HEK293 (cell line): ENCODE measurements around the gene POMP.

Source experiments
- CTCF ChIA-PET: fragments of 350-600 bp; formaldehyde crosslinking; extraction: SDS; loops from one replicate; lab custom pipeline; 2021; ENCODE audit warnings: antibody characterized with exemption; lab: Yijun Ruan, JAX
- POLR2A ChIA-PET: fragments of 300-600 bp; formaldehyde crosslinking; extraction: SDS; loops from one replicate; lab custom pipeline; 2020; ENCODE audit warnings: antibody characterized with exemption, inconsistent platforms; lab: Yijun Ruan, JAX
- H3K27ac ChIP-seq: fragments of 200-500 bp; sonication (Bioruptor generic); 2 replicates; pipeline ENCODE4 v1.5.1; 2014; ENCODE audit warnings: low read depth, low read length, control low read depth, inconsistent platforms; ENCODE audit errors: extremely low read depth
- H3K36me3 ChIP-seq, 2 experiments: fragments of 200-500 bp in 1 of 2; sonication (Bioruptor generic) in 1 of 2; 1 replicate in 1 of 2; 2 replicates in 1 of 2; pipeline ENCODE4 v1.5.1; 2014 to 2017; ENCODE audit warnings: inconsistent platforms in 2 of 2, low read length in 2 of 2; ENCODE audit not compliant: control insufficient read depth in 2 of 2, insufficient read depth in 1 of 2
- H3K4me1 ChIP-seq: fragments of 200-500 bp; sonication (Bioruptor generic); 2 replicates; pipeline ENCODE4 v1.5.1; 2014; ENCODE audit warnings: mild to moderate bottlenecking, low read length, inconsistent platforms; ENCODE audit not compliant: control insufficient read depth, insufficient read depth
- H3K4me3 ChIP-seq: 2 replicates; pipeline ENCODE4 v1.5.1; 2011; ENCODE audit warnings: low read depth, mild to moderate bottlenecking, control low read depth, low read length, moderate library complexity
- H3K9me3 ChIP-seq: fragments of 200-500 bp; sonication (Bioruptor generic); 2 replicates; pipeline ENCODE4 v1.5.1; 2014; ENCODE audit warnings: low read depth, low read length, inconsistent platforms; ENCODE audit not compliant: control insufficient read depth, insufficient read depth
- GLI4 ChIP-seq: fragments of 450-650 bp; formaldehyde crosslinking; IDR thresholded peaks from 2 replicates; pipeline ENCODE4 v1.5.1; 2016; ENCODE audit warnings: missing biosample characterization, missing genetic modification characterization
- IKZF3 ChIP-seq: fragments of 450-650 bp; IDR thresholded peaks from 2 replicates; pipeline ENCODE4 v1.5.0; 2018; ENCODE audit warnings: missing biosample characterization, mild to moderate bottlenecking, missing genetic modification characterization, moderate library complexity
- REPIN1 ChIP-seq: fragments of 450-650 bp; formaldehyde crosslinking; IDR thresholded peaks from 2 replicates; pipeline ENCODE4 v1.5.1; 2017; ENCODE audit warnings: missing biosample characterization, missing genetic modification characterization, low read depth
- SALL2 ChIP-seq: fragments of 450-650 bp; formaldehyde crosslinking; IDR thresholded peaks from 2 replicates; pipeline ENCODE4 v1.5.0; 2017; ENCODE audit warnings: missing biosample characterization, mild to moderate bottlenecking, missing genetic modification characterization, borderline replicate concordance
- SCRT2 ChIP-seq: fragments of 450-650 bp; formaldehyde crosslinking; IDR thresholded peaks from 2 replicates; pipeline ENCODE4 v1.5.1; 2016; ENCODE audit warnings: missing biosample characterization, missing genetic modification characterization
- ZNF132 ChIP-seq: fragments of 450-650 bp; formaldehyde crosslinking; IDR thresholded peaks from 2 replicates; pipeline ENCODE4 v1.5.1; 2017; ENCODE audit warnings: missing biosample characterization, missing genetic modification characterization, borderline replicate concordance
- ZNF184 ChIP-seq: fragments of 450-650 bp; IDR thresholded peaks from 2 replicates; pipeline ENCODE4 v1.5.1; 2018; ENCODE audit warnings: missing biosample characterization, mild to moderate bottlenecking, missing genetic modification characterization
- ZNF423 ChIP-seq: fragments of 450-650 bp; formaldehyde crosslinking; IDR thresholded peaks from 2 replicates; pipeline ENCODE4 v1.5.1; 2016; ENCODE audit warnings: missing biosample characterization, missing genetic modification characterization
- ZNF48 ChIP-seq: fragments of 450-650 bp; formaldehyde crosslinking; IDR thresholded peaks from 2 replicates; pipeline ENCODE4 v1.5.1; 2016; ENCODE audit warnings: missing biosample characterization, missing genetic modification characterization
- ZNF510 ChIP-seq: fragments of 450-650 bp; formaldehyde crosslinking; IDR thresholded peaks from 2 replicates; pipeline ENCODE4 v1.5.1; 2018; ENCODE audit warnings: mild to moderate bottlenecking, missing genetic modification characterization, missing biosample characterization; ENCODE audit not compliant: insufficient replicate concordance
- ZNF585B ChIP-seq: fragments of 450-650 bp; formaldehyde crosslinking; IDR thresholded peaks from 2 replicates; pipeline ENCODE4 v1.5.1; 2016; ENCODE audit warnings: missing biosample characterization, missing genetic modification characterization
- ZNF664 ChIP-seq: fragments of 450-650 bp; formaldehyde crosslinking; IDR thresholded peaks from 2 replicates; pipeline ENCODE4 v1.5.1; 2016; ENCODE audit warnings: missing biosample characterization, missing genetic modification characterization
- ZNF777 ChIP-seq: fragments of 450-650 bp; formaldehyde crosslinking; IDR thresholded peaks from 2 replicates; pipeline ENCODE4 v1.5.1; 2017; ENCODE audit warnings: missing biosample characterization, missing genetic modification characterization, borderline replicate concordance
- TF ChIP-seq, protein P1 (sequence below): fragments of 450-650 bp; formaldehyde crosslinking; IDR thresholded peaks from 2 replicates; pipeline ENCODE4 v1.5.1; 2017; ENCODE audit warnings: missing biosample characterization, missing genetic modification characterization
- TF ChIP-seq, protein P2 (sequence below): fragments of 450-650 bp; formaldehyde crosslinking; IDR thresholded peaks from 2 replicates; pipeline ENCODE4 v1.5.1; 2016; ENCODE audit warnings: missing biosample characterization, missing genetic modification characterization, borderline replicate concordance
- TF ChIP-seq, protein P3 (sequence below): IDR thresholded peaks from 2 replicates; pipeline ENCODE4 v1.6.1; 2011; ENCODE audit warnings: mild to moderate bottlenecking, low read depth, low read length, borderline replicate concordance
- TF ChIP-seq, protein P4 (sequence below): fragments of 450-650 bp; formaldehyde crosslinking; IDR thresholded peaks from 2 replicates; pipeline ENCODE4 v1.5.1; 2016; ENCODE audit warnings: missing biosample characterization, missing genetic modification characterization

Gene POMP

DNA sequence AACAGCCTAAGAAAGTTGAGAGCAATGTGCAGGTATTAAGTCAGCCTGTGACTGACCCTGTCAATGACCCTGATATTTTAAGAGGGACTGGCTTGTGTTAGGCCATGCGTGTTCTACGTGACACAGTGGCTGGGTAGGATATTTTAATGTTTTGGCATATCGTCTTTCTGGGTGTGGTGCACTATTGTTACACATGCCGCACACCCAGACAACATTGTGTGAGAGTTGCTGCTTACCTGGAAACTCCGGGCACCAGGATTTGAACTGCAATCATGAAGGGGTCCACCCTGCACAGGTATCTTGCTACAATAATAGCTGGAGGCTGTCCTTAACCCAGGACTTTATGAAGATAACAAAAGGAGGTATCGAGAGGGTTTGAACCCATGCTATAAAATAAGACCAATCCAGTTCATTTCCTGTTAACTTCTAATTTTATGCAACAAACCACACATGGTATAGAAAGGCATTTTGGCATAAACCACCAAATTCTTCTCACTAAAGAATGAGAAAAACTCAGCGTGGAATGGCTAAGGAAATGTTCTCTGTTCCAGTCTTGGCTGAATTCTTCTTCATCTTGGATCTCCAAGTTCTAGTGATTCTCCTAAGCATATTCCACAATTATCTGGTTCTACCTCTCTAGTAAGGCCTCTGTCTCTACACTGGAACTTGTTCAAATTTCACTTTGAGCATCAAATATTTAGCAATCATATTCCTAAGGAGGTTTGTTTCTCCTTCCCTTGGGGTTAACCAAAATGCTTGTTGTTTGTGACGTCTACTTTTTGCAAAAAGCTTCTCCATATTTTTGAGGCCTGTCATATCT lies 38.7 kb upstream of the POMP start:
- TF ChIP-seq ZNF777 (tag by site-specific recombination) = no peak
- TF ChIP-seq, protein P1, sequence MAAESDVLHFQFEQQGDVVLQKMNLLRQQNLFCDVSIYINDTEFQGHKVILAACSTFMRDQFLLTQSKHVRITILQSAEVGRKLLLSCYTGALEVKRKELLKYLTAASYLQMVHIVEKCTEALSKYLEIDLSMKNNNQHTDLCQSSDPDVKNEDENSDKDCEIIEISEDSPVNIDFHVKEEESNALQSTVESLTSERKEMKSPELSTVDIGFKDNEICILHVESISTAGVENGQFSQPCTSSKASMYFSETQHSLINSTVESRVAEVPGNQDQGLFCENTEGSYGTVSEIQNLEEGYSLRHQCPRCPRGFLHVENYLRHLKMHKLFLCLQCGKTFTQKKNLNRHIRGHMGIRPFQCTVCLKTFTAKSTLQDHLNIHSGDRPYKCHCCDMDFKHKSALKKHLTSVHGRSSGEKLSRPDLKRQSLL (tag by site-specific recombination) = no peak
- no peak for TF ChIP-seq GLI4 (tag by site-specific recombination)
- H3K9me3 ChIP-seq = no peaks in the 10 kb centered on the region
- no peaks in the 10 kb centered on the region for H3K36me3 ChIP-seq
- no peak overlapping the region for H3K27ac ChIP-seq
- no peak overlapping the region for H3K4me3 ChIP-seq
- CTCF ChIA-PET = no interaction called here
- POLR2A ChIA-PET = no interaction called here
- no peaks in the 10 kb centered on the region for H3K4me1 ChIP-seq

DNA sequence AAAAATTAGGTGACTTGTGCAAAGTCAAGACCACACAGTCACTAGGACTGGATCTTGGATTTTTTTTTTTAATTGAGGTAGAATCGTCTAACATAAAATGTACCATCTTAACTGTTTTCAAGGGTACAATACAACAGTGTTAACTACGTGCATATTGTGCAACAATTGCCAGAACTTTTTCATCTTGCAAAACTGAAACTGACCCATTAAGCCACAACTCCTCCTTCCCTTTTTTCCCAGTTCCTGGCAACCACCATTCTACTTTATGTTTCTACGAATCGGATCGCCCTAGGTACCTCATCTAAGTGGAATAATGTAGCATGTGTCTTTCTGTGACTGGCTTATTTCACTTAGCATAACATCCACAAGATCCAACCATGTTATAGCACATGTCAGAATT lies 37.5 kb upstream of the POMP start:
- POLR2A ChIA-PET = interaction anchor here (0.6 kb wide), 1 partner anchor 26 kb away, joined by 3 read pairs; no protein-coding TSS in a partner anchor
- TF ChIP-seq ZNF48 (tag by site-specific recombination) (no peak), ZNF132 (tag by site-specific recombination) (no peak), REPIN1 (no peak), ZNF585B (no peak), ZNF184 (tag by site-specific recombination) (no peak), IKZF3 (tag by site-specific recombination) (no peak), SCRT2 (no peak), ZNF664 (tag by site-specific recombination) (no peak), ZNF510 (tag by site-specific recombination) (no peak), SALL2 (tag by site-specific recombination) (no peak), ZNF423 (no peak)
- TF ChIP-seq, protein P2, sequence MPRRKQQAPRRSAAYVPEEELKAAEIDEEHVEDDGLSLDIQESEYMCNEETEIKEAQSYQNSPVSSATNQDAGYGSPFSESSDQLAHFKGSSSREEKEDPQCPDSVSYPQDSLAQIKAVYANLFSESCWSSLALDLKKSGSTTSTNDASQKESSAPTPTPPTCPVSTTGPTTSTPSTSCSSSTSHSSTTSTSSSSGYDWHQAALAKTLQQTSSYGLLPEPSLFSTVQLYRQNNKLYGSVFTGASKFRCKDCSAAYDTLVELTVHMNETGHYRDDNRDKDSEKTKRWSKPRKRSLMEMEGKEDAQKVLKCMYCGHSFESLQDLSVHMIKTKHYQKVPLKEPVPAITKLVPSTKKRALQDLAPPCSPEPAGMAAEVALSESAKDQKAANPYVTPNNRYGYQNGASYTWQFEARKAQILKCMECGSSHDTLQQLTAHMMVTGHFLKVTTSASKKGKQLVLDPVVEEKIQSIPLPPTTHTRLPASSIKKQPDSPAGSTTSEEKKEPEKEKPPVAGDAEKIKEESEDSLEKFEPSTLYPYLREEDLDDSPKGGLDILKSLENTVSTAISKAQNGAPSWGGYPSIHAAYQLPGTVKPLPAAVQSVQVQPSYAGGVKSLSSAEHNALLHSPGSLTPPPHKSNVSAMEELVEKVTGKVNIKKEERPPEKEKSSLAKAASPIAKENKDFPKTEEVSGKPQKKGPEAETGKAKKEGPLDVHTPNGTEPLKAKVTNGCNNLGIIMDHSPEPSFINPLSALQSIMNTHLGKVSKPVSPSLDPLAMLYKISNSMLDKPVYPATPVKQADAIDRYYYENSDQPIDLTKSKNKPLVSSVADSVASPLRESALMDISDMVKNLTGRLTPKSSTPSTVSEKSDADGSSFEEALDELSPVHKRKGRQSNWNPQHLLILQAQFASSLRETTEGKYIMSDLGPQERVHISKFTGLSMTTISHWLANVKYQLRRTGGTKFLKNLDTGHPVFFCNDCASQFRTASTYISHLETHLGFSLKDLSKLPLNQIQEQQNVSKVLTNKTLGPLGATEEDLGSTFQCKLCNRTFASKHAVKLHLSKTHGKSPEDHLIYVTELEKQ (tag by site-specific recombination) = no peak
- TF ChIP-seq, protein P3, sequence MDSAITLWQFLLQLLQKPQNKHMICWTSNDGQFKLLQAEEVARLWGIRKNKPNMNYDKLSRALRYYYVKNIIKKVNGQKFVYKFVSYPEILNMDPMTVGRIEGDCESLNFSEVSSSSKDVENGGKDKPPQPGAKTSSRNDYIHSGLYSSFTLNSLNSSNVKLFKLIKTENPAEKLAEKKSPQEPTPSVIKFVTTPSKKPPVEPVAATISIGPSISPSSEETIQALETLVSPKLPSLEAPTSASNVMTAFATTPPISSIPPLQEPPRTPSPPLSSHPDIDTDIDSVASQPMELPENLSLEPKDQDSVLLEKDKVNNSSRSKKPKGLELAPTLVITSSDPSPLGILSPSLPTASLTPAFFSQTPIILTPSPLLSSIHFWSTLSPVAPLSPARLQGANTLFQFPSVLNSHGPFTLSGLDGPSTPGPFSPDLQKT = no peak
- TF ChIP-seq, protein P4, sequence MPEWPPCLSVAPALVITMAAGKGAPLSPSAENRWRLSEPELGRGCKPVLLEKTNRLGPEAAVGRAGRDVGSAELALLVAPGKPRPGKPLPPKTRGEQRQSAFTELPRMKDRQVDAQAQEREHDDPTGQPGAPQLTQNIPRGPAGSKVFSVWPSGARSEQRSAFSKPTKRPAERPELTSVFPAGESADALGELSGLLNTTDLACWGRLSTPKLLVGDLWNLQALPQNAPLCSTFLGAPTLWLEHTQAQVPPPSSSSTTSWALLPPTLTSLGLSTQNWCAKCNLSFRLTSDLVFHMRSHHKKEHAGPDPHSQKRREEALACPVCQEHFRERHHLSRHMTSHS (tag by site-specific recombination) = no peak
- TF ChIP-seq, all 188 proteins: peak for 0
- H3K4me1 ChIP-seq = no peaks in the 10 kb centered on the region
- no peak overlapping the region for H3K27ac ChIP-seq
- H3K4me3 ChIP-seq = no peak overlapping the region
- H3K36me3 ChIP-seq = no peaks in the 10 kb centered on the region
- CTCF ChIA-PET = no interaction called here
- no peaks in the 10 kb centered on the region for H3K9me3 ChIP-seq
